ENCODE results near the gene FNDC3B. TPM values are rescaled to one million over a fixed set of nuclear protein-coding genes. Genes with fewer than 3 reads are reported as not detected.
A peak's percentile ranks its signal among the peaks of the same experiment; 100 is the strongest.
"Not testable (repeated sequence)": the region's sequence is repeated elsewhere in the genome, so short reads cannot be mapped to it uniquely, and the experiment has no call there.

Gene FNDC3B
- total RNA-seq, 2 donors from 2014 or later = 57.6 to 69.3 TPM

DNA sequence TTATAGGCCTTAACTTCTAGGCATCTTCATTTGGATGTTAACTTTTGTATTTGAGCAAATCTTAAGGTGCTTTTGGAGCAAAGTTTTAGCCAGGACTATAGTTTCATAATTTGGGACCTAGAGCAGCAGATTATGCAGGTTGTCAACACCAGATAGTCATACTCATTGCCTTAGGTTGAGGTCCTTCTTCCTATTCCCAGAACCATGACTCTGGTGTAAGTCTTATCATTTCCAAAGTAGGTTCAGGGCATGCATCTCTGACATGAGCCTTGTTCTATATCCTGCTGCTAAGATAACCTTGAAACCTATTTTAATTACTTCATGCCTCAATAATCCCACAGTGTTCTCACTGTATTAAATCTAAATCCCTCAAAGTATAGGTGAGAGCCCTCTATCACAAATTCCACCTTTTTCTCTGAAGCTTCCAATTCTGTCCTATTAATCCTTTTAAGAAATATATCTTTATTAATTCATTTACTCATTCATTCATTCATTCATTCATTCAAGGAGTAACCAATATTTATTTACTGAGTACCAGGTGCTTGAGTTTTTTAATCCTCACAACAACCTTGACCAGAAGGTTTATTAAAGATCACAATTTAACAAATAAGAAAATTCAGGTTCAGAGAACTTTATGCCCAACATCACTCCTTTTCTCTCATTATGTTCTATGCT lies 2.7 kb upstream of the FNDC3B start:
- no peaks in the 10 kb centered on the region for H3K27me3 ChIP-seq
- no peak for DNase-seq (ENCODE audit: low spot score)
- TF ChIP-seq, protein P1, sequence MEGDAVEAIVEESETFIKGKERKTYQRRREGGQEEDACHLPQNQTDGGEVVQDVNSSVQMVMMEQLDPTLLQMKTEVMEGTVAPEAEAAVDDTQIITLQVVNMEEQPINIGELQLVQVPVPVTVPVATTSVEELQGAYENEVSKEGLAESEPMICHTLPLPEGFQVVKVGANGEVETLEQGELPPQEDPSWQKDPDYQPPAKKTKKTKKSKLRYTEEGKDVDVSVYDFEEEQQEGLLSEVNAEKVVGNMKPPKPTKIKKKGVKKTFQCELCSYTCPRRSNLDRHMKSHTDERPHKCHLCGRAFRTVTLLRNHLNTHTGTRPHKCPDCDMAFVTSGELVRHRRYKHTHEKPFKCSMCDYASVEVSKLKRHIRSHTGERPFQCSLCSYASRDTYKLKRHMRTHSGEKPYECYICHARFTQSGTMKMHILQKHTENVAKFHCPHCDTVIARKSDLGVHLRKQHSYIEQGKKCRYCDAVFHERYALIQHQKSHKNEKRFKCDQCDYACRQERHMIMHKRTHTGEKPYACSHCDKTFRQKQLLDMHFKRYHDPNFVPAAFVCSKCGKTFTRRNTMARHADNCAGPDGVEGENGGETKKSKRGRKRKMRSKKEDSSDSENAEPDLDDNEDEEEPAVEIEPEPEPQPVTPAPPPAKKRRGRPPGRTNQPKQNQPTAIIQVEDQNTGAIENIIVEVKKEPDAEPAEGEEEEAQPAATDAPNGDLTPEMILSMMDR (IDR thresholded peaks at IDR 0.05) = no peak
- H3K9me3 ChIP-seq = no peaks in the 10 kb centered on the region
- H3K36me3 ChIP-seq = no peaks in the 10 kb centered on the region
- H3K27ac ChIP-seq = no peak overlapping the region
- peaks cover 0 to 7% of the 10 kb centered on the region in 2 donors for H3K4me1 ChIP-seq
- H3K4me3 ChIP-seq = no peak overlapping the region

DNA sequence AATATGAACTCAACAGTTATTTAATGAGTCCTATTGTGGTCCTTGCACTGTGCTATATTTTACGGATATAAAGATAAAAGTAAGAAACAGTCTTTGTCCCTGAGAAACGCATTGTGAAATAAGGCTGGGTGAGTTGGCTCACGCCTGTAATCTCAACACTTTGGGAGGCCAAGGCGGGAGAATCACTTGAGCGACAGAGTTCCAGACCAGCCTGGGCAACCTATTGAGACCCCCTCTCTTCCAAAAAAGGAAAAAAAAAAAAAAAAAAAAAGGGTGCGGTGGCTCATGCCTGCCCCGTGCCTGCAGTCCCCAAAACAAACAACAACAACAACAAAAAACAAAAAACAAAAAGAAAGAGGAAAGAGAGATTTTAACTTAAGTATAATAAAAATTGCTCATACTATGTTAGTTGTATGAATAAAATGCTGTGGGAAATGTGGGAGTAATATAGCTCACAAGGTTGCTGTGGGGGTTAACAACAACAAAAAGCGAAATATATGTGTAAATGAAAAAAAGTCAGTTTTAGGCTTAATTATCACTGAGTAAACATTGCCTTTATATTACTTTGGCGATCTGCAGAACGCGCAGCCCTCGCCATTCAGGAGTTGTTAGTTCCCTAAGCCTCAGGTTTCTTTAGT lies 461 bp upstream of the FNDC3B start:
- DNase-seq (ENCODE audit: low spot score) = peak; percentile 81
- TF ChIP-seq, protein P1 (IDR thresholded peaks at IDR 0.05) = no peak
- no peaks in the 10 kb centered on the region for H3K36me3 ChIP-seq
- peaks cover 0 to 30% of the 10 kb centered on the region in 2 donors for H3K4me1 ChIP-seq
- H3K27ac ChIP-seq = peak overlapping the region; percentile 99
- no peaks in the 10 kb centered on the region for H3K9me3 ChIP-seq
- H3K4me3 ChIP-seq = peak overlapping the region; percentile 93 to 99
- no peaks in the 10 kb centered on the region for H3K27me3 ChIP-seq

DNA sequence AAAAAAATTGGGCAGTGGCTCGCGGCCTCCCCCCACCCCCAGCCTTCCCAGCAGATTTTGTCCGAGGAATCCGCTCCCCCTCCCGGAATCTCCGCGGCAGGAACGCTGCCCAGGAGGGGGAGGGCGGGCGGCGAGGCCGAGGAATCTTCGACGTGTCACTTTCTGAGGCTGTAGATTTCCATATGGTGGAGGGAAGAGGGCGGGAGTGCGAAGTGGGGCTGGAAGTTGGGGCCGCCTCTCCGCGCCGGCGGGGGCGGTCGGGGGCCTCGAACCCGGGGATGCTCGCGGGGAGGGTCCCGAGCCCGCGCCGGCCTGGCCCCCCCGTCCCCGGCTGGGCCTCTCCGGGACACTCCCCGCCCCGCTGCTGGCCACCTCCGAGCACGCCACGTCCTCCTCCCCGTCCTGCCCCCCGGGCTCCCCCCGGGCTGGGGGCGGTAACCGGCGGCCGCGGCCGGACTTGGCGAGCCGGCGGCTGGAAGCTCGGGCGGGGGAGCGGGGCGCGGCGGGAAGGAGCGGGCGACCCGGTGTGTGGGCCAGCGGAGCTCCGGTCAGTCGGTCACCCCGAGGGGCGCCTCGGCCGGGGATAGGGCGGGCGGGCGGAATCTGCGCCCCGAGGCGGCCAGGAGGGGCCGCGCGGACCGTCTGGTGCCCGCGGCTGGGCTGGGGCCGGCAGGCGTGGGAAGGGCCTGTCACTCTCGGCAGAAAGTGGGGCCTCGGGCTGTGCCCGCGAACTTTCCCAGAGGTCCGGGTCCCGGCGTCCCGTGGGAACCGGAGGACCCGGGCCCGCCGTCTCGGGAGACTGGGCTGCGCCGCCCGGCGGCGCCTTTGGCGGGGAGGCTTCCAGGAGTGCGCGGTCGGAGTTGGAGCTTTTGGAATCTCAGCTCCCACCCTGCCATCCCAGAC lies 951 bp downstream of the FNDC3B start:
- H3K36me3 ChIP-seq = no peaks in the 10 kb centered on the region
- TF ChIP-seq, protein P1 (IDR thresholded peaks at IDR 0.05) = peak in 1 of 2 donors; percentile 52
- DNase-seq (ENCODE audit: low spot score) = peak; percentile 77
- H3K27ac ChIP-seq = peak overlapping the region; percentile 99
- H3K4me3 ChIP-seq = peak overlapping the region; percentile 93 to 99
- H3K27me3 ChIP-seq = no peaks in the 10 kb centered on the region
- no peaks in the 10 kb centered on the region for H3K9me3 ChIP-seq
- H3K4me1 ChIP-seq = peaks cover 0 to 44% of the 10 kb centered on the region in 2 donors

GRCh38 chr3:172040981-172041963 lies 1.9 kb downstream of the FNDC3B start:
- peaks cover 0 to 52% of the 10 kb centered on the region in 2 donors for H3K4me1 ChIP-seq
- no peak for DNase-seq (ENCODE audit: low spot score)
- TF ChIP-seq, protein P1 (IDR thresholded peaks at IDR 0.05) = no peak
- peak overlapping the region; percentile 99 for H3K27ac ChIP-seq
- no peaks in the 10 kb centered on the region for H3K27me3 ChIP-seq
- H3K36me3 ChIP-seq = no peaks in the 10 kb centered on the region
- H3K4me3 ChIP-seq = peak overlapping the region; percentile 93 to 99
- H3K9me3 ChIP-seq = no peaks in the 10 kb centered on the region

- DNase-seq (ENCODE audit: low spot score) = no peak
These were observed 2.8 kb downstream of the FNDC3B start for GRCh38 chr3:172042136-172042662.

GRCh38 chr3:172042663-172043179 lies 3.3 kb downstream of the FNDC3B start:
- H3K9me3 ChIP-seq; H3K36me3 ChIP-seq; H3K27me3 ChIP-seq; DNase-seq (ENCODE audit: low spot score): not testable (repeated sequence)
- Histone ChIP-seq H3K4me3 (peak overlapping the region in 1 of 2 donors; percentile 99), H3K27ac (peak overlapping the region; percentile 99), H3K4me1 (peaks cover 0 to 57% of the 10 kb centered on the region in 2 donors)

More at GRCh38 chr3:172042136-172042662, 2.8 kb downstream of the FNDC3B start:
- Histone ChIP-seq H3K27ac (peak overlapping the region; percentile 99), H3K36me3 (no peaks in the 10 kb centered on the region), H3K9me3 (no peaks in the 10 kb centered on the region), H3K4me3 (peak overlapping the region; percentile 93 to 99), H3K4me1 (peaks cover 0 to 57% of the 10 kb centered on the region in 2 donors), H3K27me3 (no peaks in the 10 kb centered on the region)
- TF ChIP-seq, protein P1 (IDR thresholded peaks at IDR 0.05) = no peak

Measured in right atrium auricular region (tissue), 2 donors.